Stimulated activated CD8-positive, alpha-beta memory T cell treated with anti-CD3 and anti-CD28 coated beads, Interleukin-12 subunit alpha, Interleukin-12 subunit beta, amount 100 ng/mL, for 1 hour (primary cell): ENCODE data around the gene EDC3.

ENCODE experiments used
- DNase-seq: peaks from one replicate; pipeline ENCODE4 v3.0.0-alpha.2; 2020; ENCODE audit warnings: low read depth

Gene EDC3

GRCh38 chr15:74584204-74584603 lies 111.6 kb downstream of the EDC3 start:
- DNase-seq: no peak
